PC-9 (cell line): ENCODE results near the gene HNRNPH3. TPM values are rescaled to one million over a fixed set of nuclear protein-coding genes. Genes with fewer than 3 reads are reported as not detected.

Experiments used
- BruUV-seq: library from RNA; stranded (reverse); fragments of 400-500 nt; replicated peaks from 2 replicates; lab custom pipeline; 2021; lab: Mats Ljungman, UMichigan
- CTCF ChIA-PET: fragments of 300-600 bp; sonication (Branson Sonifier 250); formaldehyde crosslinking; loops from one replicate; lab custom pipeline; 2022; ENCODE audit warnings: antibody characterized with exemption; lab: Charles Lee
- POLR2A ChIA-PET: fragments of 300-600 bp; sonication (Branson Sonifier 250); formaldehyde crosslinking; loops from one replicate; lab custom pipeline; 2022; ENCODE audit warnings: antibody characterized with exemption; ENCODE audit not compliant: unreplicated experiment; lab: Charles Lee
- DNase-seq, 2 experiments: peaks; one replicate each; pipeline versions ENCODE4 v3.0.0 to v3.0.0-alpha.2; 2015 to 2022; ENCODE audit warnings: mixed read lengths in 1 of 2
- H2AFZ ChIP-seq: fragments of 200-600 bp; sonication (generic); 2 replicates; pipeline ENCODE4 v1.8.1; 2017; ENCODE audit warnings: antibody characterized with exemption
- H3F3A ChIP-seq: fragments of 200-600 bp; sonication (generic); 2 replicates; pipeline ENCODE4 v1.8.1; 2017; ENCODE audit warnings: antibody characterized with exemption, mild to moderate bottlenecking, low read depth; ENCODE audit not compliant: insufficient read depth
- H3K27ac ChIP-seq: fragments of 200-600 bp; sonication (generic); 2 replicates; pipeline ENCODE4 v1.6.1; 2016; ENCODE audit warnings: mixed run types
- H3K27me3 ChIP-seq: fragments of 200-600 bp; sonication (generic); 2 replicates; pipeline ENCODE4 v1.6.1; 2016; ENCODE audit warnings: low read depth, mixed run types; ENCODE audit not compliant: insufficient read depth
- H3K36me3 ChIP-seq: fragments of 200-600 bp; sonication (generic); 2 replicates; pipeline ENCODE4 v1.6.1; 2016; ENCODE audit warnings: low read depth, mixed run types
- H3K4me1 ChIP-seq: fragments of 200-600 bp; sonication (generic); replicated peaks from 2 replicates; pipeline ENCODE4 v1.6.1; 2016; ENCODE audit warnings: mixed run types; ENCODE audit not compliant: insufficient read depth
- H3K4me2 ChIP-seq: fragments of 200-600 bp; sonication (generic); 2 replicates; pipeline ENCODE4 v1.6.1; 2017; ENCODE audit warnings: mixed run types
- H3K4me3 ChIP-seq: fragments of 200-600 bp; sonication (generic); 2 replicates; pipeline ENCODE4 v1.6.1; 2016; ENCODE audit warnings: mixed run types
- H3K79me2 ChIP-seq: fragments of 200-600 bp; sonication (generic); 2 replicates; pipeline ENCODE4 v1.6.1; 2017; ENCODE audit warnings: low read depth, mixed run types
- H3K9me2 ChIP-seq: fragments of 200-600 bp; sonication (generic); 2 replicates; pipeline ENCODE4 v1.8.1; 2017; ENCODE audit warnings: mild to moderate bottlenecking; ENCODE audit not compliant: insufficient read depth
- H3K9me3 ChIP-seq: fragments of 200-600 bp; sonication (generic); 2 replicates; pipeline ENCODE4 v1.8.1; 2016; ENCODE audit warnings: low read depth; ENCODE audit not compliant: insufficient read depth
- H4K20me1 ChIP-seq: fragments of 200-600 bp; sonication (generic); 2 replicates; pipeline ENCODE4 v1.8.1; 2017; ENCODE audit not compliant: insufficient read depth
- EZH2 ChIP-seq: fragments of 200-600 bp; sonication (generic); IDR thresholded peaks from 2 replicates; pipeline ENCODE4 v1.8.0; 2017; ENCODE audit warnings: antibody characterized with exemption, low read depth
- intact Hi-C: fragments of 100-400 bp; cut with micrococcal nuclease; formaldehyde crosslinking; loops from one replicate; pipeline ENCODE4 v1.10.0; 2022; ENCODE audit not compliant: unreplicated experiment
- total RNA-seq: library from RNA; stranded (reverse); gene quantifications from 2 replicates; pipeline ENCODE4 v1.2.3, GENCODE V29; 2021
- TF ChIP-seq, protein P1 (sequence below): fragments of 200-600 bp; sonication (generic); conservative IDR thresholded peaks from 2 replicates; pipeline ENCODE4 v1.6.1; 2017; ENCODE audit warnings: mixed run types, antibody characterized with exemption, mild to moderate bottlenecking, moderate library complexity

Gene HNRNPH3
- total RNA-seq, 1 experiment from 2014 or later = 175 TPM

DNA sequence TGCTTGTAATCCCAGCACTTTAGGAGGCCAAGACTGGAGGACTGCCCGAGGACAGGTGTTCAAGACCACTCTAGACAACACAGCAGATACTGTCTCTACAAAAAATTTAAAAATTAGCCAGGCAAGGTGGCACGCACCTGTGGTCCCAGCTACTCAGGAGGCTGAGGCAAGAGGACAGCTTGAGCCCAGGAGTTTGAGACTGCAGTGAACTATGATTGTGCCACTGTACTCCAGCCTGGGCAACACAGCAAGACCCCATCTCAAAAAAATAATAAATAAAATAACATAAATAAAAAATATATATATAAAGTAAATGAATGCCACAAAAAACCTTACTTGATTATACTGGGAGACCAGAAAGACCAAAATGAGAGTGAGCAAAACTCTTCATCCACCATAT lies 21.7 kb downstream of the HNRNPH3 start:
- Histone ChIP-seq H4K20me1 (no peaks in the 10 kb centered on the region), H3K27ac (no peak overlapping the region), H3K4me2 (no peak overlapping the region), H3F3A (peaks cover 8% of the 10 kb centered on the region; the same call in 1 of the 2 replicates), H3K79me2 (no peaks in the 10 kb centered on the region), H3K36me3 (peaks cover 13% of the 10 kb centered on the region), H3K4me3 (no peak overlapping the region), H3K4me1 (no peaks in the 10 kb centered on the region), H3K9me2 (no peaks in the 10 kb centered on the region), H3K27me3 (no peaks in the 10 kb centered on the region), H3K9me3 (no peaks in the 10 kb centered on the region), H2AFZ (no peak overlapping the region)
- no peak for TF ChIP-seq EZH2
- TF ChIP-seq, protein P1, sequence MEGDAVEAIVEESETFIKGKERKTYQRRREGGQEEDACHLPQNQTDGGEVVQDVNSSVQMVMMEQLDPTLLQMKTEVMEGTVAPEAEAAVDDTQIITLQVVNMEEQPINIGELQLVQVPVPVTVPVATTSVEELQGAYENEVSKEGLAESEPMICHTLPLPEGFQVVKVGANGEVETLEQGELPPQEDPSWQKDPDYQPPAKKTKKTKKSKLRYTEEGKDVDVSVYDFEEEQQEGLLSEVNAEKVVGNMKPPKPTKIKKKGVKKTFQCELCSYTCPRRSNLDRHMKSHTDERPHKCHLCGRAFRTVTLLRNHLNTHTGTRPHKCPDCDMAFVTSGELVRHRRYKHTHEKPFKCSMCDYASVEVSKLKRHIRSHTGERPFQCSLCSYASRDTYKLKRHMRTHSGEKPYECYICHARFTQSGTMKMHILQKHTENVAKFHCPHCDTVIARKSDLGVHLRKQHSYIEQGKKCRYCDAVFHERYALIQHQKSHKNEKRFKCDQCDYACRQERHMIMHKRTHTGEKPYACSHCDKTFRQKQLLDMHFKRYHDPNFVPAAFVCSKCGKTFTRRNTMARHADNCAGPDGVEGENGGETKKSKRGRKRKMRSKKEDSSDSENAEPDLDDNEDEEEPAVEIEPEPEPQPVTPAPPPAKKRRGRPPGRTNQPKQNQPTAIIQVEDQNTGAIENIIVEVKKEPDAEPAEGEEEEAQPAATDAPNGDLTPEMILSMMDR = no peak
- no peak for DNase-seq
- intact Hi-C loops = no loop called here
- CTCF ChIA-PET = no interaction called here
- POLR2A ChIA-PET = interaction anchor here (0.6 kb wide), 1 partner anchor 427 kb away, joined by 3 read pairs; no protein-coding TSS in a partner anchor
- no TSS peak for BruUV-seq

- Histone ChIP-seq H3K36me3 (peaks cover 18% of the 10 kb centered on the region; the same call in 1 of the 2 replicates), H3K27ac (no peak overlapping the region), H4K20me1 (no peaks in the 10 kb centered on the region), H3K27me3 (no peaks in the 10 kb centered on the region), H3K4me1 (no peaks in the 10 kb centered on the region), H3K9me3 (no peaks in the 10 kb centered on the region), H3K4me2 (no peak overlapping the region), H3K79me2 (no peaks in the 10 kb centered on the region), H3K4me3 (no peak overlapping the region), H3K9me2 (no peaks in the 10 kb centered on the region), H3F3A (0 out of 2 replicates have a peak, but pooled peaks cover 3% of the 10 kb centered on the region), H2AFZ (no peak overlapping the region)
- ChIA-PET CTCF (no interaction called here), POLR2A (no interaction called here)
- TF ChIP-seq EZH2 = no peak
- TF ChIP-seq, protein P1 = no peak
- intact Hi-C loops = no loop called here
- no TSS peak for BruUV-seq
- DNase-seq = no peak
These were observed 27.3 kb downstream of the HNRNPH3 start for GRCh38 chr10:68359189-68359588.

DNA sequence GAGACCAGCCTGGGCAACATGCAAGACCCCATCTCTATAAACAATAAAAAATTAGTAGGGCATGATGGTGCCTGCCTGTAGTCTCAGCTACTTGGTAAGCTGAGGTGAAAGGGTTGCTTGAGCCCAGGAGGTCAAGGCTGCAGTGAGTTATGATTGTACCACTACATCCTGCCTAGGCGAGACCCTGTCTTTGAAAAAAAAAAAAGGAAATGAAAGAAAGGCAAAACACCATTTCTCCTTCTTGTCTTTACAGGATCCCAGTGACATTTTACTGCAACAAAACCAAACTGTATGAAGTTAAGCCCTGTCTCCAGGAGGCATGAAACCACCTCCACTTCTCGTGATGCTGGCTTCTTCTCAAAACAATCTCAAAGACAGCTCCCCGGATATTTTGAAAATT lies 30.7 kb downstream of the HNRNPH3 start:
- no peaks in the 10 kb centered on the region for H3K27me3 ChIP-seq
- CTCF ChIA-PET = no interaction called here
- H3F3A ChIP-seq = peaks cover 3% of the 10 kb centered on the region; the same call in 1 of the 2 replicates
- no peak overlapping the region for H3K4me2 ChIP-seq
- no peak for DNase-seq
- H2AFZ ChIP-seq = no peak overlapping the region
- H3K4me1 ChIP-seq = no peaks in the 10 kb centered on the region
- BruUV-seq = no TSS peak
- POLR2A ChIA-PET = interaction anchor here (0.5 kb wide), 1 partner anchor 20 kb away, joined by 6 read pairs; no protein-coding TSS in a partner anchor
- no peaks in the 10 kb centered on the region for H3K9me2 ChIP-seq
- no peaks in the 10 kb centered on the region for H3K9me3 ChIP-seq
- H4K20me1 ChIP-seq = no peaks in the 10 kb centered on the region
- H3K36me3 ChIP-seq = peaks cover 14% of the 10 kb centered on the region; the same call in 1 of the 2 replicates
- H3K4me3 ChIP-seq = no peak overlapping the region
- intact Hi-C loops = no loop called here
- no peak for TF ChIP-seq EZH2
- TF ChIP-seq, protein P1 = no peak
- H3K27ac ChIP-seq = no peak overlapping the region
- H3K79me2 ChIP-seq = no peaks in the 10 kb centered on the region
